PFSK-1 (cell line): ENCODE data around the gene SP2.

Source experiments
- FOXP2 ChIP-seq: optimal IDR thresholded peaks from 2 replicates; pipeline ENCODE3; 2011; ENCODE audit warnings: borderline replicate concordance, control low read depth, inconsistent platforms; ENCODE audit not compliant: insufficient read depth; ENCODE audit errors: extremely low read length, extremely low read depth
- POLR2AphosphoS5 ChIP-seq: IDR thresholded peaks from 2 replicates; pipeline ENCODE4 v1.6.1; 2012; ENCODE audit warnings: low read depth, mild to moderate bottlenecking, control low read depth, low read length, moderate library complexity
- SIN3A ChIP-seq: IDR thresholded peaks from 2 replicates; pipeline ENCODE4 v1.6.1; 2012; ENCODE audit warnings: mild to moderate bottlenecking, low read length, moderate library complexity, borderline replicate concordance; ENCODE audit not compliant: insufficient read depth
- TAF1 ChIP-seq: IDR thresholded peaks from 2 replicates; pipeline ENCODE4 v1.6.1; 2012; ENCODE audit warnings: low read length, control low read depth, borderline replicate concordance; ENCODE audit not compliant: insufficient read depth
- TF ChIP-seq, protein P1 (sequence below), 2 experiments: IDR thresholded peaks; 2 replicates each; pipeline versions ENCODE4 v1.6.1 to v1.8.0; 2011 to 2012; ENCODE audit warnings: low read depth in 2 of 2, low read length in 2 of 2, control low read depth in 1 of 2, inconsistent platforms in 1 of 2, mild to moderate bottlenecking in 1 of 2, moderate library complexity in 1 of 2; ENCODE audit not compliant: insufficient read depth in 1 of 2

Gene SP2

DNA sequence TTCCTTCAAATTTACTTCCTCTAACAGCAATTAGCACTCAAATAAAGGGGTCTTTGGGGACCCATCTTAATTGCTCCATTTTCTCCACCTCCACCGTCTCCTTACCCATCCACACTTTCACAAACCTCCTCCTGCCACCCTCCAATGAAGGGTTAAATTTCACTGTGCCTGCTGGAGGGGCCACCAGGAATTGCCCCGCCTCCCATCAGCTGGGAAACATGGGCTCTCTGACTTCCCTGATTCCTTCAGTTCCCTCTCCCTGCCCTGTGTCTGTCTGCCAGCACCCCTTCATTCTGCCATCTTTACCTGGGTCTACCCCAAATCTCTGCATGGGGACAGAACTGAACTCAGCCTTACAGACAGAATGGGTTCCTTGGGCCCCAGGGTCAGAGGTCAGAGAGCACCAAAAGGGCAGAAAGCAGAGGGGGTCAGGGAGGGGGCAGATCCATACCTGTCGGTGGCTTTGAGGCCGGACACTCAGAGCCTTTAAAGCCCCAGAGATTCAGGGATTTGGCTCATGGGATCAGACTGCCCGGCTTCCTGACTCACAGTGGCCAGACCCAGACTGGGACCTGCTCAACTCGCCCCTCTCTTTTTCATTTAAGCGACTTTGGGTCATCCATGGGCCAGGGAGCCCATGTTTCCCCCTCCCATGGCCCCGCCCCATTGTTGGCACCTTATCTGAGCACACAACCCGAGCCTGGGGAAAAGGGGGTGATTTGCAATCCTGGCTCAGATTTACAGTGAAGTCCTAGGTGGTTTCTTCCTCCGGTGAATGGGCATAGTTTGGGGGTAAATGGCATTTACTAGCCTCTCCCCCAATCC is 17.6 kb upstream of the SP2 start:
- TF ChIP-seq POLR2AphosphoS5 (no peak), FOXP2 (no peak), SIN3A (no peak), TAF1 (no peak)
- TF ChIP-seq, protein P1, sequence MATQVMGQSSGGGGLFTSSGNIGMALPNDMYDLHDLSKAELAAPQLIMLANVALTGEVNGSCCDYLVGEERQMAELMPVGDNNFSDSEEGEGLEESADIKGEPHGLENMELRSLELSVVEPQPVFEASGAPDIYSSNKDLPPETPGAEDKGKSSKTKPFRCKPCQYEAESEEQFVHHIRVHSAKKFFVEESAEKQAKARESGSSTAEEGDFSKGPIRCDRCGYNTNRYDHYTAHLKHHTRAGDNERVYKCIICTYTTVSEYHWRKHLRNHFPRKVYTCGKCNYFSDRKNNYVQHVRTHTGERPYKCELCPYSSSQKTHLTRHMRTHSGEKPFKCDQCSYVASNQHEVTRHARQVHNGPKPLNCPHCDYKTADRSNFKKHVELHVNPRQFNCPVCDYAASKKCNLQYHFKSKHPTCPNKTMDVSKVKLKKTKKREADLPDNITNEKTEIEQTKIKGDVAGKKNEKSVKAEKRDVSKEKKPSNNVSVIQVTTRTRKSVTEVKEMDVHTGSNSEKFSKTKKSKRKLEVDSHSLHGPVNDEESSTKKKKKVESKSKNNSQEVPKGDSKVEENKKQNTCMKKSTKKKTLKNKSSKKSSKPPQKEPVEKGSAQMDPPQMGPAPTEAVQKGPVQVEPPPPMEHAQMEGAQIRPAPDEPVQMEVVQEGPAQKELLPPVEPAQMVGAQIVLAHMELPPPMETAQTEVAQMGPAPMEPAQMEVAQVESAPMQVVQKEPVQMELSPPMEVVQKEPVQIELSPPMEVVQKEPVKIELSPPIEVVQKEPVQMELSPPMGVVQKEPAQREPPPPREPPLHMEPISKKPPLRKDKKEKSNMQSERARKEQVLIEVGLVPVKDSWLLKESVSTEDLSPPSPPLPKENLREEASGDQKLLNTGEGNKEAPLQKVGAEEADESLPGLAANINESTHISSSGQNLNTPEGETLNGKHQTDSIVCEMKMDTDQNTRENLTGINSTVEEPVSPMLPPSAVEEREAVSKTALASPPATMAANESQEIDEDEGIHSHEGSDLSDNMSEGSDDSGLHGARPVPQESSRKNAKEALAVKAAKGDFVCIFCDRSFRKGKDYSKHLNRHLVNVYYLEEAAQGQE (IDR thresholded peaks at IDR 0.05; ENCODE audit: insufficient read depth in 1 of 2, low read depth in 2 of 2, low read length in 2 of 2) = no peak

- no peak for TF ChIP-seq TAF1
- TF ChIP-seq FOXP2 = no peak
- TF ChIP-seq, protein P1 (IDR thresholded peaks at IDR 0.05; ENCODE audit: insufficient read depth in 1 of 2, low read depth in 2 of 2, low read length in 2 of 2) = no peak
- no peak for TF ChIP-seq POLR2AphosphoS5
- TF ChIP-seq SIN3A = no peak
These were observed 16.9 kb upstream of the SP2 start for GRCh38 chr17:47879028-47879585.

DNA sequence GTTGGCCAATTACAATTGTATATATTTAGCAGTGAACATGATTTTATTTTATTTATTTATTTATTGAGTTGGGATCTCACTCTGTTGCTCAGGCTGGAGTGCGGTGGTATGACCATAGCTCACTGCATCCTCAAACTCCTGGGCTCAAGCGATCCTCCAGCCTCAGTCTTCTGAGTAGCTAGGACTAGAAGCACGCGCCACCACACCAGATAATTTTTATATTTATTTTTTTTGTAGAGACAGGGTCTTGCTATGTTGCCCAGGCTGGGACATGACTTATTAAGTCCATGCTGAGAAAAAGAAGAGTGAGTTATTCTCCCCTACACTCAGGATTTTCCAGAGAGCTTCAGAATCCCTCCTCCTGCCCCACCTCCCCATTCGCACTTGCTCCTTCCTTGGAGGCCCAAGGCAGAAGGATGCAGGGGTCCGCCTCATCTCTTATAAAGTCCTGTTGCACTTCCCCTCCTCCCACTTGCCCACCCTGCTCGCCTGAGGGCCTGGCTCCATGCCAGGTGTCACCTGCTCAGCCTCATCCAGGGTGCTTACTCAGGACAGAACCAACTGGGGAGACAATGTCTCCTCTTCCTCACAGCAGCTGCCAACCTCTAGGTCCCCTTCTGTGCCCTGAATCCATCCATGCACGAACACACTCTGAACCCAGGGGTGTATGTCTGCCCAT is 16.1 kb upstream of the SP2 start:
- no peak for TF ChIP-seq SIN3A
- no peak for TF ChIP-seq FOXP2
- TF ChIP-seq TAF1 = no peak
- no peak for TF ChIP-seq POLR2AphosphoS5

GRCh38 chr17:47882247-47882646 is 13.8 kb upstream of the SP2 start:
- TF ChIP-seq TAF1 = no peak

- no peak for TF ChIP-seq FOXP2
- TF ChIP-seq, protein P1 (IDR thresholded peaks at IDR 0.05; ENCODE audit: insufficient read depth in 1 of 2, low read depth in 2 of 2, low read length in 2 of 2) = no peak
- no peak for TF ChIP-seq SIN3A
- TF ChIP-seq POLR2AphosphoS5 = no peak
- TF ChIP-seq TAF1 = no peak
These were observed 13.1 kb upstream of the SP2 start for GRCh38 chr17:47882695-47883588.
